Measurements from ENCODE around the gene NENF. TPM values are rescaled to one million over a fixed set of nuclear protein-coding genes. Genes with fewer than 3 reads are reported as not detected.

NENF gene
- total RNA-seq, 2 experiments from 2014 or later, result 27.7 to 35.4 TPM

DNA sequence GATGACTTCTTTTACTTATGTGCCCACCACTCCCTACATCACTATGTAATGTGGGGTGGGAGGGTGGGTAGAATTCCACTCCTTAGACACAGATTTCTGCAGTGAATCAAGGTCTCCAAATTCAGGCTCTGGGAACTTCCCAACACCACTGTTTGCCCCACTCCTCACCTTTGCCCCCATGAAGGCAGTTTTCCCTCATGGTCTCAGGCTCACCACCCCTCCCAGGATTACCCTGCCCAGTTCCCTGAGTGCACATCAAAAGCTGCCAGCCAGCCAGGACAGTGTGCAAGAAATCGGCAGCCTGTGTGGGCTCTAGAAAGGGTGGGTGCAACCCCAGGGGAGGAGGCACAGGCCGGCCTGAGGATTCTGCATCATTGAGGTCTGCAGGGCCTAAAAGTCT lies 14.8 kb downstream of the NENF start:
- Mint-ChIP-seq H3K27me3 (no peaks in the 10 kb centered on the region), H3K4me3 (no peak overlapping the region), H3K9me3 (no peaks in the 10 kb centered on the region), H3K27ac (no peak overlapping the region), H3K36me3 (ENCODE audit: low read depth) (peaks cover 5% of the 10 kb centered on the region), H3K4me1 (ENCODE audit: low read depth) (no peaks in the 10 kb centered on the region)
- DNase-seq, result no peak
- TF ChIP-seq, protein P1, sequence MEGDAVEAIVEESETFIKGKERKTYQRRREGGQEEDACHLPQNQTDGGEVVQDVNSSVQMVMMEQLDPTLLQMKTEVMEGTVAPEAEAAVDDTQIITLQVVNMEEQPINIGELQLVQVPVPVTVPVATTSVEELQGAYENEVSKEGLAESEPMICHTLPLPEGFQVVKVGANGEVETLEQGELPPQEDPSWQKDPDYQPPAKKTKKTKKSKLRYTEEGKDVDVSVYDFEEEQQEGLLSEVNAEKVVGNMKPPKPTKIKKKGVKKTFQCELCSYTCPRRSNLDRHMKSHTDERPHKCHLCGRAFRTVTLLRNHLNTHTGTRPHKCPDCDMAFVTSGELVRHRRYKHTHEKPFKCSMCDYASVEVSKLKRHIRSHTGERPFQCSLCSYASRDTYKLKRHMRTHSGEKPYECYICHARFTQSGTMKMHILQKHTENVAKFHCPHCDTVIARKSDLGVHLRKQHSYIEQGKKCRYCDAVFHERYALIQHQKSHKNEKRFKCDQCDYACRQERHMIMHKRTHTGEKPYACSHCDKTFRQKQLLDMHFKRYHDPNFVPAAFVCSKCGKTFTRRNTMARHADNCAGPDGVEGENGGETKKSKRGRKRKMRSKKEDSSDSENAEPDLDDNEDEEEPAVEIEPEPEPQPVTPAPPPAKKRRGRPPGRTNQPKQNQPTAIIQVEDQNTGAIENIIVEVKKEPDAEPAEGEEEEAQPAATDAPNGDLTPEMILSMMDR (IDR thresholded peaks at IDR 0.05), result no peak
- no peak for ATAC-seq
- ChIA-PET POLR2A (no interaction called here), CTCF (interaction anchor here (1.7 kb wide), 1 partner anchor 8 kb away, joined by 8 read pairs; no protein-coding TSS in a partner anchor)
- intact Hi-C loops (cut with micrococcal nuclease), result no loop called here

DNA sequence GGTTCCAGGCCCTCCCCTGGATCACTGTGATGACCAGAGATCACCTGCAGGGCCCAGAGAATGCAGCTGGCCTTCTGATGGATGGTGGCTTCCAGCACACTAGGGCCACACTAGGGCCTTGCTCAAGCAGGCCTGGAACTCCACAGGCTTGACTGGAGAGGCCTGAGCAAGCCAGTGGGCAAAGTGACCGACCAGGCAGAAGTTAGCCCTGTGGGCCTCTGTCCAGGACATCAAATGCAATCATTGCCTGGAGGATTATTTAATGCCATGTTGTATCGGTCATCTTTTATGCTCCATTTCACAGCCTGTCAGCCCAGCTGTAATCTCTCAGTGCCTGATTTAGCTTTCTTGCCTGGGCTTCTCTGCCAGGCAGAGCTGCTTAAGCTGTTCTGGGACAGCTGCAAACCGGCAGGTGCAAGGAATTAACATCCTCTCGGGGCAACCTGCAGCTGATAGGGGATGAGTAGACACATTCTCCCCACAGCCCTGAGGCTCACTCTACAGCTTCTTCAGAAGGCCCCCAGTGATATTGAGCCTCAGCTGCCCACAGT lies 17.7 kb downstream of the NENF start:
- DNase-seq (no peak), ATAC-seq (no peak)
- Mint-ChIP-seq H3K36me3 (ENCODE audit: low read depth) (peaks cover 1% of the 10 kb centered on the region), H3K4me1 (ENCODE audit: low read depth) (no peaks in the 10 kb centered on the region), H3K9me3 (no peaks in the 10 kb centered on the region), H3K27ac (no peak overlapping the region), H3K4me3 (no peak overlapping the region), H3K27me3 (no peaks in the 10 kb centered on the region)
- POLR2A ChIA-PET, result no interaction called here
- intact Hi-C loops (cut with micrococcal nuclease), result loop anchor here (10.0 kb wide), 1 partner anchor 386 kb away; no protein-coding TSS in a partner anchor
- CTCF ChIA-PET, result interaction anchor here (1.6 to 8.3 kb wide), 2 partner anchors 29 to 769 kb away, joined by 3 to 104 read pairs; no protein-coding TSS in a partner anchor
- TF ChIP-seq, protein P1 (IDR thresholded peaks at IDR 0.05), result no peak

DNA sequence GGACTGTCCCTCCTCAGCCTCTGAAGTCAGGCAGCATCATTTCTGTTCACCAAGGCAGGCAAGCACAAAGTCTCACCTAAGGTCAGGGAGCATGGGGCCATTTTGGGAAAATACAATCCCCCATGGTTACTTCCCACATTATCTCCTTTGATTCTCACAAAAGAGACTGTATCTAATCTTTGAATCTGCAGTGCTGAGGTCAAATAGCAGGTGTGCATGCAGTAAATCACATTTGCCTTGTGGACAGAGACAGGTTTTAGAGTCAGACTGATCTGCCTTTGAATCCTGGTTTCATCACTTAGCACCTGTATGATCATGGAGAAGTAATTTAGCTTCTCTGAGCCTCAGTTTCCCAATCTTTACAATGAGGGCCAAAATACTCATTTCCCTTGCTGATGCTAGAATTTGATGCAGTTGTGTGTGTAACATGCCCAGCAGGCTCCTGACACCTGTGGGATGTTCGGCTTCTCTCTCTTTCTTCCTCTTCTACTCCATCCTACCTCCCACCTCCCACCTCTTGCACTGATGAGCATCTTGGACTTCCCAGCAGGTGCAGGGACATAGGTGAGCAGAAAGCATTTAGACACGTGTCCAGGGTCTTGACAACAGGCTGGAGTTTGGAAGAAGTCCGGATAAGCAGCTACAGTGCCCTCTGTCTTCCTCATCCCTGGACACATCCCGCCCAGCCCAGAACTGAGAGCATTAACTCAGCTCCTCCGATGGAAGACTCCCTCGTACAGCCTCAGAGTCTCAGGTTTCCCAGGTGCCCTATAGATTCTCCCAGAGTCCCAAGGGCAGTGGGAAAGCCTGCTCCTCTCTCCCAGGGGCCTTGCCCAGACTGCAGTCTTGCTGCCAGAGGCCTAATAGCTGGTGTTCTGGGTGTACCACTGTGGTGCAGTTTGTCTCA lies 18.9 kb downstream of the NENF start:
- DNase-seq (no peak), ATAC-seq (no peak)
- POLR2A ChIA-PET, result no interaction called here
- no peaks in the 10 kb centered on the region for H3K9me3 Mint-ChIP-seq
- no peak overlapping the region for H3K27ac Mint-ChIP-seq
- H3K36me3 Mint-ChIP-seq (ENCODE audit: low read depth), result no peaks in the 10 kb centered on the region
- H3K4me1 Mint-ChIP-seq (ENCODE audit: low read depth), result no peaks in the 10 kb centered on the region
- CTCF ChIA-PET, result interaction anchor here (0.8 to 8.3 kb wide), 4 partner anchors 28 to 771 kb away, joined by 3 to 134 read pairs (median 54); partner anchors contain the start of genes DTL and INTS7
- H3K4me3 Mint-ChIP-seq, result no peak overlapping the region
- intact Hi-C loops (cut with micrococcal nuclease), result loop anchor here (10.0 kb wide), 1 partner anchor 387 kb away; no protein-coding TSS in a partner anchor
- H3K27me3 Mint-ChIP-seq, result no peaks in the 10 kb centered on the region
- TF ChIP-seq, protein P1 (IDR thresholded peaks at IDR 0.05), result no peak

DNA sequence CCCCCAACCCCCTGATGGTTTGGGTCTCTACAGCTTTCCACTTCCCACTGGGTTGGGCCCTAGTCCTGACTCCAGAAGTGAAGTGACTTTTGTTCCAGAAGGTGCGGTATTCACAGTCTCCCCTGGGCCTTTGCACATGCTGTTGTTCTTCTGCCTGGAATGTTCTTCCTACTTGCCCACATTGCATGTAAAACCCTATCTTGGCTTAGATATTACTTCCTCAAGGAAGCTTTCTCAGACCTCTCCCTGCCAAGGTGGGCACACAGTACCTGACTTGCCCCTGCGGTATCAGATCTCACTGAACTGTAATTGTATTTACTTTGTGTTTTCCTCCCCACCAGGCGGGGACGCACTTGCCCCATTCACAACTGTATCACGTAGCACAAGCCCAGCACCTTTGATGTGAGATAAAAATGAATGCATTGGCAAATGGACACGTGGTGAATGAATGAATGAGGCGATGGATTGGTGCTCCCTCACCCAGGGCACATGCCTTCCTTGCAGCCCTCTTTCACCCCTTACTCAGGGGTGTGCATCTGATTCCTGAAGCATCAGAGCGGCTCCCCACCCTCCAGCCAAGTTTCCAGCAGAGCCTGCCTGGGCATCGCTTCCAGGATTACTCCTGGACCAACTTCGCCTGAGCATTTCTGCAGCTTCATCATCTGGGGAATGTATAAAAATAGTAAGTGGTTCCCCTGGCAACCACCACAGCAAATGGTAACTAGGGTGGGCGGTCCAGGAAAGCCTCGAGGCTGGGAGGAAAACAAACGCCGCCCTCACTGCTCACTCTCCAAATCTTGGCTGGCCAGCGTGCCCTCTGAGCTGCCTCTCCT lies 19.8 kb downstream of the NENF start:
- Mint-ChIP-seq H3K9me3 (no peaks in the 10 kb centered on the region), H3K4me1 (ENCODE audit: low read depth) (no peaks in the 10 kb centered on the region), H3K36me3 (ENCODE audit: low read depth) (no peaks in the 10 kb centered on the region), H3K4me3 (no peak overlapping the region), H3K27ac (no peak overlapping the region), H3K27me3 (no peaks in the 10 kb centered on the region)
- CTCF ChIA-PET, result interaction anchor here (0.8 to 8.3 kb wide), 4 partner anchors 10 to 417 kb away, joined by 3 to 134 read pairs (median 80); partner anchors contain the start of genes DTL and INTS7
- POLR2A ChIA-PET, result interaction anchor here (2.1 kb wide), 1 partner anchor 10 kb away, joined by 4 read pairs; no protein-coding TSS in a partner anchor
- ATAC-seq (no peak), DNase-seq (no peak)
- intact Hi-C loops (cut with micrococcal nuclease), result loop anchor here (10.0 kb wide), 1 partner anchor 388 kb away; no protein-coding TSS in a partner anchor
- TF ChIP-seq, protein P1 (IDR thresholded peaks at IDR 0.05), result no peak
